Mononuclear cell (primary cell): ENCODE data around the gene ZSCAN26. TPM values are rescaled to one million over a fixed set of nuclear protein-coding genes. Genes with fewer than 3 reads are reported as not detected.

Source experiments
- H3K27me3 ChIP-seq: 2 replicates; pipeline ENCODE4 v1.6.0; 2011; ENCODE audit warnings: low read length, control low read depth; ENCODE audit not compliant: insufficient read depth
- H3K4me1 ChIP-seq: 2 replicates; pipeline ENCODE4 v1.5.1; 2011; ENCODE audit warnings: mild to moderate bottlenecking, low read length, control low read depth; ENCODE audit not compliant: insufficient read depth
- H3K4me3 ChIP-seq: 2 replicates; pipeline ENCODE4 v1.5.1; 2011; ENCODE audit warnings: mild to moderate bottlenecking, low read length, moderate library complexity
- H3K9me3 ChIP-seq: 2 replicates; pipeline ENCODE4 v1.5.1; 2011; ENCODE audit warnings: low read depth, mild to moderate bottlenecking, control low read depth, low read length
- total RNA-seq: library from RNA; depleted of rRNA; stranded (reverse); fragments of >200 nt; gene quantifications from one replicate; pipeline ENCODE4 v1.2.3, GENCODE V29; 2012

ZSCAN26 gene
- total RNA-seq, 1 donor: 12.4 TPM

DNA sequence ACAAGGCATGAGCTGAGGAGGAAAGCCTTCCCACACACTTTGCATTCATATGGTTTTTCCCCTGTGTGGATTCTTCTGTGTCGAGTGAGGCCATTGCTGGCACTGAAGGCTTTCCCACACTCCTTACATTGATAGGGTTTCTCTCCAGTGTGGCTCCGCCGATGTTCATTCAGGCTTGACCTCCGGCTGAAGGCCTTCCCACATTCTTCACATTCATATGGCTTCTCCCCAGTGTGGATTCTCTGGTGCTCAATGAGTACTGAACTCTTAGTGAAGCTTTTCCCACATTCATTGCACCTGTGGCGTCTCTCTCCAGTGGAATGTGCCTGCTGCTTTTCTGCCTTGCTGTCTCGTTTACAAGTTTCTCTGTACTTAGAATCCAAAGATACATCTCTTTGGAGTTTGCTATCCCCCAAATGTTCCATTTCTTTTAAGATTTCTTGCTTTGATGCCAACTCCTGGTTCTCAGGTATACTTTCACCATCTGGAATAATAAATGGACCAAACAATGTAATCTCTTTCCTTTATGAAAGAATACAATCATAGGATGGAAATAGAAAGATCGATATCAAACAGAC is 59.5 kb downstream of the ZSCAN26 start:
- no peaks in the 10 kb centered on the region for H3K27me3 ChIP-seq
- no peak overlapping the region for H3K4me3 ChIP-seq
- H3K9me3 ChIP-seq: peaks cover 33% of the 10 kb centered on the region
- H3K4me1 ChIP-seq: no peaks in the 10 kb centered on the region

Other genes with a start within 250 kb of the ZSCAN26 start
- 2.1 TPM for gene ZNF165, start 186.6 kb upstream of the ZSCAN26 start, total RNA-seq
- gene ZSCAN16, start 142.5 kb upstream of the ZSCAN26 start, total RNA-seq: 10.2 TPM
- gene ZKSCAN8, start 125.3 kb upstream of the ZSCAN26 start, total RNA-seq: 22.6 TPM
- gene ZSCAN9, start 41.9 kb upstream of the ZSCAN26 start, total RNA-seq: 6.7 TPM
- 0.84 TPM for gene ZKSCAN4, start 14.9 kb upstream of the ZSCAN26 start, total RNA-seq
- gene NKAPL, start 7.8 kb upstream of the ZSCAN26 start, total RNA-seq: 0.21 TPM
- 0.52 TPM for gene PGBD1, start 14.4 kb downstream of the ZSCAN26 start, total RNA-seq
- gene ZSCAN31, start 69.0 kb downstream of the ZSCAN26 start, total RNA-seq: 1.3 TPM
- 0.52 TPM for gene ZKSCAN3, start 82.8 kb downstream of the ZSCAN26 start, total RNA-seq
- 4.6 TPM for gene ZSCAN12, start 132.6 kb downstream of the ZSCAN26 start, total RNA-seq
- 0.73 TPM for gene ZSCAN23, start 176.3 kb downstream of the ZSCAN26 start, total RNA-seq
- not detected for gene GPX6, start 248.7 kb downstream of the ZSCAN26 start, total RNA-seq